Measurements from ENCODE around the gene SLCO6A1.
"Not testable (repeated sequence)": the region's sequence is repeated elsewhere in the genome, so short reads cannot be mapped to it uniquely, and the experiment has no call there.

The SLCO6A1 gene

GRCh38 chr5:102532123-102532522 is 33.3 kb upstream of the SLCO6A1 start:
- Histone ChIP-seq H3K27ac (no peak overlapping the region), H3K9ac (ENCODE audit: insufficient read length) (no peak overlapping the region), H3K36me3 (ENCODE audit: insufficient read depth, low read length) (no peaks in the 10 kb centered on the region), H3K4me3 (no peak overlapping the region), H3K9me3 (ENCODE audit: low read depth, low read length) (no peaks in the 10 kb centered on the region)
- TF ChIP-seq POLR2AphosphoS5 (IDR thresholded peaks at IDR 0.05; ENCODE audit: borderline replicate concordance, low read depth, low read length), result no peak
- no peak for TF ChIP-seq EZH2 (IDR thresholded peaks at IDR 0.05)
- no peak for TF ChIP-seq FOXP2 (optimal IDR thresholded peaks at IDR 0.05; ENCODE audit: control extremely low read depth, extremely low read length, insufficient read depth)
- no peak for DNase-seq (ENCODE audit: low read depth, low spot score)

- TF ChIP-seq FOXP2 (optimal IDR thresholded peaks at IDR 0.05; ENCODE audit: control extremely low read depth, extremely low read length, insufficient read depth) (no peak), POLR2AphosphoS5 (IDR thresholded peaks at IDR 0.05; ENCODE audit: borderline replicate concordance, low read depth, low read length) (no peak), EZH2 (IDR thresholded peaks at IDR 0.05) (no peak)
- no peak overlapping the region for H3K9ac ChIP-seq (ENCODE audit: insufficient read length)
- no peak overlapping the region for H3K4me3 ChIP-seq
- H3K27ac ChIP-seq, result no peak overlapping the region
- no peak for DNase-seq (ENCODE audit: low read depth, low spot score)
- H3K36me3 ChIP-seq (ENCODE audit: insufficient read depth, low read length), result no peaks in the 10 kb centered on the region
- H3K9me3 ChIP-seq (ENCODE audit: low read depth, low read length), result no peaks in the 10 kb centered on the region
Measured at GRCh38 chr5:102531506-102531905, 32.7 kb upstream of the SLCO6A1 start.

GRCh38 chr5:102529447-102529846 is 30.6 kb upstream of the SLCO6A1 start:
- no peaks in the 10 kb centered on the region for H3K9me3 ChIP-seq (ENCODE audit: low read depth, low read length)
- no peak overlapping the region for H3K27ac ChIP-seq
- TF ChIP-seq FOXP2 (optimal IDR thresholded peaks at IDR 0.05; ENCODE audit: control extremely low read depth, extremely low read length, insufficient read depth) (no peak), POLR2AphosphoS5 (IDR thresholded peaks at IDR 0.05; ENCODE audit: borderline replicate concordance, low read depth, low read length) (no peak), EZH2 (IDR thresholded peaks at IDR 0.05) (no peak)
- no peak overlapping the region for H3K9ac ChIP-seq (ENCODE audit: insufficient read length)
- H3K4me3 ChIP-seq, result no peak overlapping the region
- H3K36me3 ChIP-seq (ENCODE audit: insufficient read depth, low read length), result no peaks in the 10 kb centered on the region
- no peak for DNase-seq (ENCODE audit: low read depth, low spot score)

- Histone ChIP-seq H3K36me3 (ENCODE audit: insufficient read depth, low read length) (no peaks in the 10 kb centered on the region), H3K9me3 (ENCODE audit: low read depth, low read length) (no peaks in the 10 kb centered on the region), H3K9ac (ENCODE audit: insufficient read length) (no peak overlapping the region), H3K27ac (no peak overlapping the region), H3K4me3 (no peak overlapping the region)
- no peak for DNase-seq (ENCODE audit: low read depth, low spot score)
- no peak for TF ChIP-seq POLR2AphosphoS5 (IDR thresholded peaks at IDR 0.05; ENCODE audit: borderline replicate concordance, low read depth, low read length)
- no peak for TF ChIP-seq EZH2 (IDR thresholded peaks at IDR 0.05)
- TF ChIP-seq FOXP2 (optimal IDR thresholded peaks at IDR 0.05; ENCODE audit: control extremely low read depth, extremely low read length, insufficient read depth), result no peak
Measured at GRCh38 chr5:102529031-102529430, 30.2 kb upstream of the SLCO6A1 start.

- Histone ChIP-seq H3K9ac (ENCODE audit: insufficient read length) (no peak overlapping the region), H3K4me3 (no peak overlapping the region), H3K27ac (no peak overlapping the region), H3K36me3 (ENCODE audit: insufficient read depth, low read length) (no peaks in the 10 kb centered on the region), H3K9me3 (ENCODE audit: low read depth, low read length) (no peaks in the 10 kb centered on the region)
- TF ChIP-seq EZH2 (IDR thresholded peaks at IDR 0.05), result no peak
- no peak for DNase-seq (ENCODE audit: low read depth, low spot score)
Measured at GRCh38 chr5:102528600-102528999, 29.8 kb upstream of the SLCO6A1 start.

- H3K9ac ChIP-seq (ENCODE audit: insufficient read length), result no peak overlapping the region
- H3K9me3 ChIP-seq (ENCODE audit: low read depth, low read length), result no peaks in the 10 kb centered on the region
- no peak overlapping the region for H3K4me3 ChIP-seq
- no peak overlapping the region for H3K27ac ChIP-seq
- TF ChIP-seq EZH2 (IDR thresholded peaks at IDR 0.05), result no peak
- TF ChIP-seq POLR2AphosphoS5 (IDR thresholded peaks at IDR 0.05; ENCODE audit: borderline replicate concordance, low read depth, low read length), result no peak
- TF ChIP-seq FOXP2 (optimal IDR thresholded peaks at IDR 0.05; ENCODE audit: control extremely low read depth, extremely low read length, insufficient read depth), result no peak
- H3K36me3 ChIP-seq (ENCODE audit: insufficient read depth, low read length), result no peaks in the 10 kb centered on the region
- DNase-seq (ENCODE audit: low read depth, low spot score), result no peak
Measured at GRCh38 chr5:102527547-102527946, 28.7 kb upstream of the SLCO6A1 start.

GRCh38 chr5:102523541-102524175 is 24.9 kb upstream of the SLCO6A1 start:
- Histone ChIP-seq H3K27ac (no peak overlapping the region), H3K9ac (ENCODE audit: insufficient read length) (no peak overlapping the region), H3K4me3 (no peak overlapping the region)

GRCh38 chr5:102511666-102512065 is 12.9 kb upstream of the SLCO6A1 start:
- no peak overlapping the region for H3K9ac ChIP-seq (ENCODE audit: insufficient read length)
- H3K27ac ChIP-seq, result no peak overlapping the region
- no peaks in the 10 kb centered on the region for H3K9me3 ChIP-seq (ENCODE audit: low read depth, low read length)
- H3K36me3 ChIP-seq (ENCODE audit: insufficient read depth, low read length), result no peaks in the 10 kb centered on the region
- no peak for DNase-seq (ENCODE audit: low read depth, low spot score)
- no peak overlapping the region for H3K4me3 ChIP-seq
- TF ChIP-seq POLR2AphosphoS5 (IDR thresholded peaks at IDR 0.05; ENCODE audit: borderline replicate concordance, low read depth, low read length) (no peak), FOXP2 (optimal IDR thresholded peaks at IDR 0.05; ENCODE audit: control extremely low read depth, extremely low read length, insufficient read depth) (no peak), EZH2 (IDR thresholded peaks at IDR 0.05) (no peak)

More at GRCh38 chr5:102523541-102524175, 24.9 kb upstream of the SLCO6A1 start:
- Histone ChIP-seq H3K9me3 (ENCODE audit: low read depth, low read length) (no peaks in the 10 kb centered on the region), H3K36me3 (ENCODE audit: insufficient read depth, low read length) (no peaks in the 10 kb centered on the region)
- TF ChIP-seq FOXP2 (optimal IDR thresholded peaks at IDR 0.05; ENCODE audit: control extremely low read depth, extremely low read length, insufficient read depth) (no peak), EZH2 (IDR thresholded peaks at IDR 0.05) (no peak), POLR2AphosphoS5 (IDR thresholded peaks at IDR 0.05; ENCODE audit: borderline replicate concordance, low read depth, low read length) (no peak)
- no peak for DNase-seq (ENCODE audit: low read depth, low spot score)

GRCh38 chr5:102491261-102491914 is 7.4 kb downstream of the SLCO6A1 start:
- H3K4me3 ChIP-seq; H3K9ac ChIP-seq (ENCODE audit: insufficient read length); DNase-seq (ENCODE audit: low read depth, low spot score); H3K36me3 ChIP-seq (ENCODE audit: insufficient read depth, low read length); H3K9me3 ChIP-seq (ENCODE audit: low read depth, low read length); H3K27ac ChIP-seq: not testable (repeated sequence)

Measured in SK-N-MC (cell line).